Embryonic facial prominence (tissue), 1 donor: ENCODE measurements around the gene MR1.

Experiments
- DNase-seq: peaks from one replicate; pipeline ENCODE4 v3.0.0-alpha.2; 2016; ENCODE audit errors: extremely low spot score

MR1 gene

DNA sequence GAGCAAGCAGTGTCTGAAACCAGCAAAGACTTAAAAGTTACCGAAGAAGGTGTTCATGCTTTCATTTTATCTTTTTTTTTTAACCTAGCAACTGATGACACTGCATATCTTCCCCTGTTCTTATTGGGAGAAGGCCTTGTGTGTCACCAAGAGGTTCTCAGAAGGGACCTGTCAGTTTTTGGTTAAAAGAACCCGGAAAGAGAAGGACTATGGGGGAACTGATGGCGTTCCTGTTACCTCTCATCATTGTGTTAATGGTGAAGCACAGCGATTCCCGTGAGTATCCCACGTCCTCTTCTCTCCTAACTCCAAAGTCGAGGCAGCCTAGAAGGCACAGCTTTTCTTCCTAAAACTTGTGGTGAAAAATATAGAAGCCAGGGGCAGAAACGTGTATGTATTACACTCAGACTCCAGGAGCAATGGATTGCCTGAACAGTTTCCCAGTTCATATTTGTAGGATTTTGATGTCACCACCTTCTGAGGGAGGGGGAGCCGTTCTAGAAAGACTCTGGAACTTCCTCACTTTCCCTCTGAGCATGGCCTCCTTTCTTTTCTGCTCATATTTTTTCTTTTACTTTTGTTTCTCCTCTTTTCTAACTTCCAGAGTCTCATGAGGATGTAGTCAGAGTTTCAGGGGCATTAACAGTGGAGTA, at the start of gene MR1:
MR1 (plus strand) TSS at position 185 of the 653 bp plus-strand sequence; CDS start at position 210, 25 bp downstream.
- no peak for DNase-seq

DNA sequence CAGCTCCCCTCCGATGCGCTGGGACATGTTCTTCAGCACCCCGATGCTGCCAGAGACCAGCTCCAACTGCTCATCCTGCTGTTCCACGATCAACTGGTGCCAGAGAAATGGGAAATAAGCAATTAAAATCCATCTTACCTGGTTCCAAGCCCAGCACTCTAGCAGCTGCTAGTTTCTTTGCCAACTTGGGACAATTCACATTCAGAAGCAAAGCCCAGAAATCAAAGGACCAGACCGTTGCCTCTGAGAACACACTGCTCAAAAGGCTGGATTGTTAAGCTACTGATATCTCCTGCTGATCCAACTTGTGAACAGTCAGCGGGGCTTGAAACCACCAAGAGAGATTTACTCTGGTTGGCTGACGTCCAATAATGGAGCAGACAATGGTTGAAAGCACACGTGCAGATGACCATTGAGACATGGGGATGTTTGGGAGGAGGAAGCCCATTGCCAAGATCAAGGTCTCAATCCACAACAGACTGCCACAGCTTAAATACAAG, 45.5 kb upstream of the MR1 start:
- no peak for DNase-seq

- no peak for DNase-seq
Measured at GRCh38 chr1:180994262-180994661, 39.5 kb upstream of the MR1 start.

DNA sequence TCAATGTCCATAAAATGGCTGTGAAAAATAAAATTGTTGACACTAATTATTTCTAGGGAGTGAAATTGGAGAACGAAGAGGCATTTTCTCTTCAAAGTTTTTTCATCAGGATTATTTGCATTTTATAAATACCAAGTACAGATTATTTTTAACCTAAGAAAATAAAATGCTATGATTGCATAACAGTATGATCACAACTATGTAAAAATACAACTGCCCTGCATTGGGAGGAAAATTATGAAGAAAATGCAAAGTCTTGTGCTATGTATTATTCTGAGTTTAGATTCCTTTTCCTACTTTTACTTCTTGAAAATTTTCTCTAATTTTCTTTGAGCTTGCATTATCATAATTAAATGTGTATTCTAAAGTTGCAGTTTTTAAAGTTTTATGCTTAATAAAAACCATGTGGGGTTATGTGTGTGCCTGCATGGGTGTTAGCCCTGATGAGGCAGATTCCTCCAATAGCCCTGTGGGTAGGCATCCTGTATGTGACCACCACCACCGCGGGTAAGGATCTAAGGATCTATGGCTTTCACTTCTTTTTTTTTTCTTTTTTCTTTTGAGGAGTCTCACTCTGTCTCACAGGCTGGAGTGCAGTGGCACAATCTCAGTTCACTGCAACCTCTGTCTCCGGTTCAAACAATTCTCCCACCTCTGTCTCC, 35.8 kb upstream of the MR1 start:
- DNase-seq: no peak

- DNase-seq: no peak
Measured at GRCh38 chr1:181001091-181001780, 32.5 kb upstream of the MR1 start.

- no peak for DNase-seq
Measured at GRCh38 chr1:181002582-181003172, 31.1 kb upstream of the MR1 start.

DNA sequence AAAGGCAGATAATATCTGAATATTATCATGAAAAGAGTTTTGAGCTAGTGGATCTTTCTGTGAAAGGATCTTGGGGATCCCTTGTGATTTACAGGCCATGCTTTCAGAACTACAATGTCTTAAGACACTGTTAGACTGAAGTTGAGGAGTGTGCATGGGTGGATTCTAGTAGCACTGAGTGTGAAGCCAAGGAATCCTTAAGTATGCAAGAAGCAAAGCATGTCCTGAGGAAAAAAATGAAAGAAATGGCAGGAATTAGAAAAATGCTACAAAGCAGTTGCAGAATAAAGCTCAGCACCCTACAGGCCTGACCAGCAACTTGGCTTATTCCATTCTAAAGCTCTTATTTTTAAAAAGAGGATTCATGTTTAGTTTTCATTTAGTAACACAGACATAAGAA, 23.0 kb upstream of the MR1 start:
- no peak for DNase-seq

DNA sequence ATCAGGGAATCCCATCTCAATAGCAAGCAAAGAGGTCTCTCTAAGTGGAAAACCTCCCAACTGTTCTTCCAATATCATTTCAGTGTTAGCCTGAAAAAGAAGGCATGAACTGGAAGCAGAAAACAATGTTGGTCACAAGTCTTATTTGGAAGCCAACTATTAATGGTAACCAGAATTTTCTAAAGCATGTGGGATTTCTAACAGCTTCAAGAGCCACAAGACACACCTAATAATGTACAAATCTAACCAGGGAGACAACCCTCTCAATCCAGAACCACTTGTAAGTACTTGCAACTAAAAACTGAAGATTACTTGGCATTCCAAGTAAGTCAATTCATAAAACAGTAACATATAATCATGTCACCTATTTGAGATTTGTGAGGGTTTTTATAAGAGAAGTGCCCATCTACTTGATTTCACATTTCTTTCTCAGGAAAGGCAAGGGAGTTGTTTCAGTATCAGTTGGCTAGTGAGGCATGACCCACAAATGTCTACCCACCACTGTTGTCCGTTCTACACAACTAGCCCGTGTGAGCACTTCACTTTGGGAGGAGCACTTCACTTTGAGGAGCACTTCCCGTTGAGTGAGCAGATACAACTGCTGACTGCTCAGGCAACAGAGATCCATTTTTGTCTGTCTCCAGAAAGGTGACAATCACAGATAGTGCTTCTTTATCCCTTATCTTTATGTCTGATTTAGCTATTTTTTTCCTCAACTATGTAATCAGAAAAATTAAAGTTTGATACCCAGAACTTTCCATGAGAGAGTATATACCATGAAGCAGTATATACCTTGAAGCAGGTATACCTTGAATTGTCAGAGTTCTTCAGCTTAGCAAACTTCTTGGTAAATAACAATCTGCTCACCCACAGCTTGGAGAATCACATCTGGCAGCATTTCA, 22.2 kb upstream of the MR1 start:
- no peak for DNase-seq

GRCh38 chr1:181012203-181012745, 21.5 kb upstream of the MR1 start:
- no peak for DNase-seq

DNA sequence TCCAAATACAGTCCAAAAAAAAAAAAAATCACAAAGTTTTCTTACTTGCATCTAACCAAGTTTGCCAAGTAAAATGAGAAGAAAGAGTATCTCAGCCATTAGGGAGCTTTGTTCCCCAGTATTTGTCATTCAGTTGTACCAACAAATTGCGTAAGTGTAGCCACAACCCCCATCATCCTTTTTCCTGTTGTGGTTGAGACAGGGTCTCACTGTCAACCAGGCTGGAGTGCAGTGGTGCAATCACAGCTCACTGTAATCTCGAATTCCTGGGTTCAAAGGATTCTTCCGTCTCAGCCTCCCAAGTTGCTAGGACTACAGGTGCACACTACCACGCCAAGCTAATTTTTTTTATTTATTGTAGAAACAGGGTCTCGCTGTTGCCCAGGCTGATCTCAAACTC, 20.6 kb upstream of the MR1 start:
- DNase-seq: no peak

DNA sequence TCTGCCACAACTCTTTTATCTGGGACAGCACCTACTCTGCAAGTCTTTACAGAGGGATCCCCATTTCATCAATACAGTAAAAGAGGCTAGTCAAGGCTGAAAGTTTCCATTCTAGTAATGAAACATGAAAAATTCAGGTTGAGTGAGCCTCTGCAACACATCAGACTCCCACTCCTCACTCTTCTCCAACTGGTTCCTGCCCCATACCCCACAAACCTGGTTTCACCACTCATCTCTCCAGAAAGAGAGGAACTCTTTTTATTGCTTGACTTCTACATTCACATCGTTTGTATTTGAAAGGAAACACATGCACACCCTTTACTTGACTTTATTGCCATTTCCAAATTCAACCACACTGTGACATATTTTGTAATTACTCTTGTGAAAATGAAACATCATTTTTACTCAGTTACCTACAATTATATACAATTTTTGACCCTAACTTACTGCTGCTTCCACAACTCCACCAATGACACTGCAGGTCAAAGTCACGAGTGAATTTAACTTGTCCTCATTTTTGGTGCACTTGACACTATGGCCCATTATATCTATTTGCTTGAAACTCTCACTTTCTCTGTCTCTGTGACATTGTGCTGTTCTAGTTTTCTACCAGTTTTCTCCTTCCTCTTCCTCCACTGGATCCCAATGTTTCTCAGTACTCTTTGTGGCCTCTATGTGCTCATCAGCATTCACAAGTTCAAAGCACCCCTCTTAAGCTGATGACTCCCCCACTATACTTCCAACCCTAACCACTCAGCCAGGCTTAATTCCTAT, 19.1 kb upstream of the MR1 start:
- DNase-seq: no peak

- DNase-seq: no peak
Measured at GRCh38 chr1:181015251-181015615, 18.6 kb upstream of the MR1 start.

DNA sequence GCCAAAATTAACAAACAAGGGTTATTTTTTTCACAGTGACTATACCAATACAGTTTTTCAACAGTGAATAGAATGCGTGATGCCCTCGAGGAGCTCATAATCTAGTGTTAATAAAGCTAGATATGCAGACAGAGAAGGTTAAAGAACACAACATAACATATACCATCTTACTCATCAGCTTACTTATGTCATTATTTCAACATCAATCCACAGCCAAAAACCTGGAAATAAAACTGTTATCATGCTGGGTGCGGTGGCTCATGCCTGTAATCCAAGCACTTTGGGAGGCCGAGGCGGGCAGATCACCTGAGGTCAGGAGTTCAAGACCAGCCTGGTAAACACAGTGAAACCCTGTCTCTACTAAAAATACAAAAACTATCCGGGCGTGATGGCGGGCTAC, 17.2 kb upstream of the MR1 start:
- DNase-seq: no peak

DNA sequence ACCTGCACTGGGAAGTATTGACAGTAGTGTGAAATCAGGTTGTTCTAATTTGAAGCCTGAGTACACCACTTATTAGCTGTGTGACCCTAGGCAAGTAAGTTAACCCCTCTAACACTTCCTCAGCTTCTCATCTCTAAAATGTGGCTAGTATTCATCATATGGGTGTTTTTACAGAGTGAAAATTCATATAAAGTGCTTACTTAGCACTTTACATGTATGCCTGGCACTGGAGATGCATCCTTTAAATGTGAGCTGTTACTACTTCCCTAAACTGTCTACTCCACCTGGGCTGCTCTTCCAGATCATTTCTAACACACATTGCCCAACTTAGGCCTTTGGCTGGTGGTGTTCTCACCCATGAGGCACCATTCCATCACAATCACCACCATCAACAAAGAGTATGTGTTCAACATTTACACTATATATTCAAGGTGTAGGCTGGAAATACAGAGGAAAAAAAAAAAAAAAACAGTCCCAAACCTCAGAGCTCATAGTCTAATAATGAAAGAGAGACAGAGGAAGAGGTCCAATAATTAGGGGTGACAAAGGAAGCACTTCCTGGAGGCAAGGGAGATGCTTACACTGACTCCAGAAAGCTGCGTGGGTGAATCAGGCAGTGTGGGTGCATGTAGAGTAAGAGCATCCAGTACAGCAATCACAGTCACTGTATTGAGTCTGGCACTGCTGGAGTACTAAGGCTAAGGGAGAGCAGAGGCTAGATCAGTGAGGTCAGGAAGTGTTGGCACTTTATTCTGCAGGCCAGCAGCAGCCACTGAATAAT, 14.7 kb upstream of the MR1 start:
- DNase-seq: no peak

DNA sequence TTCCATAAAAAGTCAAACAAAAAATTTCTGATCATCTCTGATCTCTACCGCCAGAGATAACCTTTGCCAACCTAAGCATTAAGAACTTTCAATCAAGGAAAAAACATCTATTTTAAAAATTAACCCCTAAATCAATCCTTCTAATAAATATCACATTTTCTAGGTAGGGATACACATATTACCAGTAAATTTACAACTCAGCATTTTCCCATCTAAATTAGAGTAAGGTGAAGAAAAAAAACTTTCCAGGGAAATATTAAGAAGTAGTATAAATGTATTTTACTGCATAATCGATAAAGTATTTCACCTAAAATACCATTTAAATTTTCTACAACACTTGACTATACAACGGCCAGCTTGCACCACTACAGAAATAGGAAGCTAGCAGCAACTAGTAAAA, 12.6 kb upstream of the MR1 start:
- DNase-seq: no peak

DNA sequence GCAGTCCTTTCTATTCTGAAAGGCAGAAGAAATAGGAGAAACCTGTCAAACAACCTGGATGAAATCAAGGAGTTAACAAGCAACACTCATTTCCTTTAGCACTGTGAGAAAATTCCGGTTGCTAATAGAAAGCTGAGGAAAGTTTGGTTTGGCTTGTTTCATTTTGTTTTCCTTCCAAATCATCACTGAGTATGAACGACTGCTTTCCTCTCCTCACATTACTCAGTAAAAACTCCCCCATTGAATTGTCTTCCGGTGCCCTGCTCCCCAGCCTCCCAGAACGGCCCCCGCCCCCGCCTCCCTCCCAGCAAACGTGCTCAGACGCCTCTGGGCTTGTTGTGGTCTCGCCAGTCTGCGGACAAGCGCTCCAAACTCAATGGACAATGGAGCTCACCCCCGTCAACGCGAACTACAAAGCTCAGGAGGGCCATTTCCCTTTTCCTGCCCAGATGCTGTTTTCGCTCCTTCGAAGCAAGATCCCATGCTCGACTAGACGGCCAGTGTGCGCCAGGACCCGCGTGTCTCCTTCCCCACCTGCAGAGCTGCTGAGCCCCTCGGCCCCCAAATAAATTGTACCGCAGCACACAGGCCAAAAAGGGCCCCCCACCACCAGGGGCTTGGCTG, 11.9 kb upstream of the MR1 start:
- no peak for DNase-seq

DNA sequence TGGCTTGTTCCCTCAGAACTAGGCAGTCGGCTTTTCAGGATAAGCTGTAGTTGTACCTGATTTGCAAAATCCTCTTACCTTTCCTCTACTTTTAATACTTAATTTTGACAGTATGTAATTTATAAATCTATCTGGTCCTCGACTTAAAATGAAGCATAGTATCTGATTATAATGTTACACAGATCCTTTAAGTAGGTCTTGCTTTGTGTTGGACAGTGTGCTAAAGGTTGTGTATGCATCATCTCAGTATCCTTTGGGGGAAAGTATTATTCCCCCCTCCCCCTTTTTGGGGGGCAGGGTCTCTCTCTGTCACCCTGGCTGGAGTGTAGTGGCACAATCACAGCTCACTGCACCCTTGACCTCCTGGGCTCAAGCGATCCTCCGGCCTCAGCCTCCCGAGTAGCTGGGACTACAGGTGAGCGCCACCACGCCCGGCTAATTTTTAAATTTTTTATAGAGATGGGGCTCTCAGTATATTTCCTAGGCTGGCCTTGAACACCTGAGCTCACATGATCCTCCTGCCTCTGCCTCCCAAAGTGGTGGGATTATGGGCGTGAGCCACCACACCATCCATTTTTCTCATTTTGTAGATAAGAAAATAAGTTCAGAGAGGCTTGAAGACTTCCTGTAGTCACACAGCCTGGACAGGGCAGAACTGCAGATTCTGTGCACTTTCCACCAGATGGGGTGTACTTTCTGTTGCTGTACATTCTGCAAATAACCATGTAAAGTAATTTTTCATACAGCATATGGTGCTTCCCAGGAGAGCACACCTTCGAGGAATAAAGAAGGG, 10.3 kb upstream of the MR1 start:
- no peak for DNase-seq

DNA sequence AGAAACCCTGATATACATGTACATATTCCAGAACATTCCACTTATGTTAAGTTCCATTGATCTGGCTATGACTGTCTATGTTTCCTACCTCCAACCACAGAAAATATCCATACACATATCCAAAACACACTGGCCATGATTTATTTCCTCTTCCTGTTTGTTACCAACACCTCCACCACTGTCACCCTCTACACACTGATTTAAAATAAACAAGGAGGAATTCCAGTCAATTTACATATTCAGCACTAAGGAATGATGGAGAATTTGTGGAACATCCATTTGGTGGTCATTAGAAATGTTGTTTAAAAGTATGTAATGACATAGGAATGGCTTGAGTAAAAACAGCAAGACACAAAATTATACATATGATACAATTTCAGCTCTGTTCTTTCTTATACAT, 5.6 kb upstream of the MR1 start:
- DNase-seq: no peak
